ENCODE measurements around the gene PTPRN.

Gene PTPRN

DNA sequence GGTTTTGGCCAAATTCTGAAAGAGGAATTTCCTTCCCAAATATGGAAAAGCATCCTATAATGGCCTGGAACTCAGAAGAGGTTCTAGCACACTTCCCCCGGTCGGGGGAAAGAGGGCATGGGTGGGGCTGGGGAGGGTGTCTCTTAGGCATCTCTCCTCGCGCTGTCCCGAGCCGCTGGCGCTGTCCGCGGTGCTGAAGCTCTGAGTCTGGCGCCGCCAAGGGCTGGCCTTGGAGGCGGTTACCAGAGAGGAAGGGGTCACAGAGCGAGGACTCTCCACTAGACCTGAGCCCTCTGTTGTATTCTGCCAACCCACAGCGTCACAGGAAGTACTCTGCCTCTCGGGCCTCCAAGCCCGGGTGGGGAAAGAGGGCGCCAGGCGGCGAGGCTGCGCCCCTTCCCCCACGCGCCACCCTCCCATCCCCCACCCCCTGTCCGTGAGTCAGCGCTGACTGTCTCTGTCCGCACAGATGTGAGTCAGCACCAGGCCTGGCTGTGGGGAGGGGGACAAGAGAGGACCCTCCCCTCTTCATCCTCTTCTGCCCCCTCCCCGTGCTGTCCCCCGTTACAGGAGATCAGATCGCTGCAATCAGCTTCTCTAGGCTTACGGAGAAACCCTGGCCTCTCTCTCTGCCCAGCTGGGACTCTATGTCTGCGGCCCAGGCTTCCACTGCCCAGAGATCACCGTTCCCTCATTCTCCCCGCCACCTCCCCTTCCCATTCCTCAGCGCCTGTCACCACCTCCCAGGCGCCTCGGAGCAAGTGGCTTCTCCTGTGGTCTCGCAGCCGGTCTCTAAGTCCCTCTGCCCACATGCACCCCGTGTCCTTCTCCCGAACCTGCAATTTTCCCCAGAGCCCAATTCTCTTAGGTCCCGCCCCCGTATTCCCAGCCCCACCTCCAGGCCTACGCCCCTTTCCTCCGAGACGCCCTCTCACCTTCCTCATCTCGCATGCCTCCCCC lies 779 bp downstream of the PTPRN start:
- DNase-seq (ENCODE audit: low read depth): peak; percentile 48

DNA sequence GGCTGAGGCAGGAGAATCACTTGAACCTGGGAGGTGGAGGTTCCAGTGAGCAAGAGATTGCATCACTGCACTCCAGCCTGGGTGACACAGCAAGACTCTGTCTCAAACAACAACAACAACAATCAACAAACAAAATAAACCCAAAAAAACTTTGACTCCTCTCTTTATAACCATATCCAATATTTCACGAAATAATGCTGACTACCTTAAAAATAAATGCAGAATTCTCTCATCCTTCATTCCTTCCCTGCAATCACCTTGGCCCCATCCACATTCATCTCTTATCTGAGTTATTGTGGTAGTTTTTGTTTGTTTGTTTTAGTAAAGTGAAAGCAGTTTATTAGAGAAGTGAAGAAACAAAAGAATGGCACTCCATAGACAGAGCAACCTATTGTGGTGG lies 3.2 kb downstream of the PTPRN start:
- no peak for DNase-seq (ENCODE audit: low read depth)

DNA sequence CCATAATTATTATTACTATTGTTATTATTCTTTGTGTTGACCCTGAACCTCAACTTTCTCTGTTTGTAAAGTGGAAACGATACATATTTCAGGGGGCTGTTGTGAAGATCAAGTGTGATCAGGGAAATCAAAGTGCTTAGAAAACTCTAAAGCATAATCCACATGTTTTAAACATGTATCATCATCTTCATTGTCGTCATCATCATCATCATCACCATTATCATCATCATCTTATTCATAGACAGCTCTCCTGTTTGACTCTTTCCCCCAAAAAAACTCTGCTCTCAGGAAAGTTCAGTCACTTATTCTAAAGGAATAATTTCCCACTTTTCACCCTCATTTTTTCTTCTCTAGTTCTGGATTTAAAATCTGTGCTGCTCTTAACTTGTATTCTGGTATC lies 5.0 kb downstream of the PTPRN start:
- no peak for DNase-seq (ENCODE audit: low read depth)

DNA sequence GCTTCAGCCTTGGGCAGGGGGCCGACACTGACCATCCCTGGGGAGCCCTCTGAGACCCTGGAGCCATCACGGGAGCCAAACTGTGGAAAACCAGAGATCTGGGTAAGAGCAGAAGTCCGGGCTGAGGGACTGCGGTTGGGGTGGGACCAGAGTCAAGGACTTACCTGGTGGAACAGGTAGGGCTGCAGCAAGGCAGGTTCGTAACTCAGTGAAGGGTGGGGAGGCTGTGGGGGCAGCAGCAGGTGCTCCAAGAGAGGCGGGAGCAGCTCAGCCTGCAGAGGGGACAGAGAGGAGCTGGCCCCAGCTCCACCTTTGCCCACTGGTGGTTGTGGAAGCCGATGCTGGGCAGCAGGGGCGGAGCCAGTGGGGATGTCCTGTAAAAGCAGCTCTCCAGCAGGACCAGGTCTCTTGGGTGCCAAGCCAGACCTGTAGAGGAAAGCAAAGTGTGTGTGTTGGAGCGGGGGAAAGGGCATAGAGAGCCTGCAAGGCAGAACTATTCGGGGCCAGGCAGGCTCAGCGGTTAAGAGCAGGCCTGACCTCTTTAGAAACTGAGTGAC lies 6.7 kb downstream of the PTPRN start:
- DNase-seq (ENCODE audit: low read depth): no peak

DNA sequence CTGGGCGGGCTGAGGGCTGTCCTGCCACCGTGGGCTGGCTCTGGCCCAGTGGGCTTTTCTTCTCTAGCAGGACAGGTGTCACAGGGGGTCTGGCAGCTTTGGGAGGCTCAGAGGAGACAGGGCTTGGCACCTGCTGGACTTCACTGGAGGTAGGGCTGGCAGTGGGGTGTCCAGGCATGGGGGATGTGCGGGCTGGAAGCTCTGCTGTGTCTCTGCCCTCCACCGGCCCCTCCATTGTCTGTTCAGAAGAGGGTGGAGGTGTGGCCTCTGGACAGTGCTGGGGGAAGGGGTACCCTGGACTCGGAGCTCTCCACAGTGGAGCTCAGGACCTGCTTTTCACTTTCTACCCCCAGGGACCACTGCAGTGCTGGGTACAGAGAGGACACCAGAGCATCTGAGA lies 9.2 kb downstream of the PTPRN start:
- DNase-seq (ENCODE audit: low read depth): no peak

DNA sequence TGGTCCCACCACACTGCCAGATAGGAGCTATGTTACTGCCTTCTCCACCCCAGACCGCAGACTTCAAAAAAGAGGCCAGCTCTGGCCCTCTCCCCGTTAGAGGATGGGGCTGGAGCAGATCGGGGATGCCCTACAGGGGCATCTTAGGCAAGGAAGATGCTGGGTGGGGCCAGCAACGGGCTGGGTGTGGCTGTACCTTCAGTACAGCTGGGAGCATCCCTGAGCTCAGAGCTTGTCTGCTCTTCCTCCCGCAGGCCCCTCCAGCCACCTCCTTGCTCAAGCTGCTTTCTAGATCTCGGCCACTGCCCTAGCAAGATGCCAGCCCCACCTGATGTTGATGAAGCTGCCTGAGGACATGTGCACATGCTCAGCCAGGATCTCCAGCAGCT lies 9.8 kb downstream of the PTPRN start:
- no peak for DNase-seq (ENCODE audit: low read depth)

DNA sequence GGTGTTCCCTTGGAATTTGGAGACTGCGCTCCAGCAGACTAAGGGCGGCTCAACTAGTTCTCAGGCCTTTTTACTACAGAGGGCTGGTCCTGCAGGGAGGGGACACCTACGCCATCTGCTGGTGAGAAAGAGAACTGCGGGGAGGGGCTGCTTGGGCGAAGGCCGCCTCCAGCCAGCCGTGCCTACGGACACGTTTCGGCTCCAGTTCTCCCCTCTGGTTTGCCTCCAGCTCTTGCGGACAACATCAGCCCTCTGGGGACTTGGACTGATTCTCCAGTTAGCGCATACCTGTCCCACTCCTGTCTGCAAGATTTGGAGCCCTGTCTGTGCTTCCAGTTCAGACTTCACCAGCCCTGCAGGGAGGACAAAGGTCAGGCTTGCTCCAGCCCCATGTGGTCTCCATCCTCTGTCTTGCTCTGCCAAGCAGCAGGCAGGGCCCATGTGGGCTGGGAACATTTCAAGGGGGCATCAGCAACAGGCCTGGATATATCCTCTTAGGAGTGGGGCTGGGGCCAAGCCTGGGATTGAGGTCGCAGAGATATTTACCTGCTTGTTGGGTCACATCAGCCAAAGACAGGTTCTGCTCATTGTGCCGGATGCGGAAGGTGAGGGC lies 10.3 kb downstream of the PTPRN start:
- peak; percentile 88 for DNase-seq (ENCODE audit: low read depth)

DNA sequence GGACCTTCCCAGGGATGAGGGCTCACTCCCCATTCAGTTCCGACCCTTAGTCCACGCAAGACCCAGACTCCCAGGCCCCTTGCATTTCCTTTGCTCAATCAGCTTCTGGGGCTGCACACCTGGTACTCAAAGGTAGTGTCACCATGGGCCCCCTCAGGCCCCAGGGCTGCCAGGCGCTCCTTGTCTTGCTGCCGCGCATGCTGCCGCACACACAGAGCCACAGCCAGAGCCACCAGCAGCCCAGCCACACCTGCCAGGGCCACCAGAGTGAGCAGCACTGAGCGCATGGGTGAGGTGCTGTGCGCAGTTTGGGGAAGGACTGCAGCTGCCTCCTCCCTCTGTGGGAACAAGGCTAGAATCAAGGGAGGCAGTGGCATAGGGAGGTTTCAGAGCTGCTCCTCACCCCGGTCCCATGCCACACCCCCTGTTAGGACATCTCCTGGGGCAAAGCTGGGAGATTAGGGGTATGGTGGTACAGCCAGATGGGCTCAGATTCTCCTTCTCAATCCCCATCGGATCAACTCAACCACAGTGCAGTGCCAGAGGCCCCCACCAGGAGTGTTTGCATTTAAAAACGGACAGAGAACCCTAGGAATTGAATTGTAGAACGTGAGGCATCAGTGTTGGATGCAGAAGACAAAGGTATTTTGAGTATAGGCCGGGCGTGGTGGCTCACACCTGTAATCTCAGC lies 11.3 kb downstream of the PTPRN start:
- no peak for DNase-seq (ENCODE audit: low read depth)

DNA sequence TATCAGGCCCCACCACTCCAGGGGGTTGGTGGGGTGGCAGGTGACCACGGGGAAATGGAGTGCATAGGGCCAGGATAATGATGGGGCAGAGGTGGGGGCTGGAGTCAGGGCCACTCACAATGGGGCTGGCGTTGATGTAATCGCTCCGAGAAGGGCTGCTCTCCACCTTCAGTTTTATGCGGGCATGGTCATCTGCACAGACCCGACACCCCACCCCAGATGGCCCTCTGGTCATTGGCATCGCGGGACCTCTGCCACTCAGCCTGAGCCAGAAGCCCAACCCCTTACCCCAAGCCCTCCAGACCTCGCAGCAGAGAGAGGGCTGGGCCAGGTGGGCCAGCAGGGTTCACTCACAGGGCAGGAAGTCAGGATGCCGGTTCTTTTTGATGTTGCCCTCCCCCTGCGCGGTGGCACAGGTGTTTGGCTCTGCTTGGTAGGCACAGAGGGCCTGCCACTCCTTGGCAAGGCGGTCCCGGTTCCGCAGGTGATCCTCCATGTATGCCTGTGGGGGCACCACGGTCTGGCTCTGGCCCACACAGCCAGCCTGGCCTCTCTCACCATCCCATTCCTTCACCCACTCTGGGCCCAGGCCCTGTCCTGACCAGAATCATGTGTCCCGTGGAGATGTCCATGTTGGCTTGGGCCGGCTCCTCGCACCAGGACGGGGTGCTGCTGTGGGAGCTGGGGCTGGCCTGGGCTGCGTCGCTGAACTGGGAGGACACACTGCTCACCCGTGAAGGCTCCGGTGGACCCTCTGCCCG lies 12.4 kb downstream of the PTPRN start:
- DNase-seq (ENCODE audit: low read depth): no peak

DNA sequence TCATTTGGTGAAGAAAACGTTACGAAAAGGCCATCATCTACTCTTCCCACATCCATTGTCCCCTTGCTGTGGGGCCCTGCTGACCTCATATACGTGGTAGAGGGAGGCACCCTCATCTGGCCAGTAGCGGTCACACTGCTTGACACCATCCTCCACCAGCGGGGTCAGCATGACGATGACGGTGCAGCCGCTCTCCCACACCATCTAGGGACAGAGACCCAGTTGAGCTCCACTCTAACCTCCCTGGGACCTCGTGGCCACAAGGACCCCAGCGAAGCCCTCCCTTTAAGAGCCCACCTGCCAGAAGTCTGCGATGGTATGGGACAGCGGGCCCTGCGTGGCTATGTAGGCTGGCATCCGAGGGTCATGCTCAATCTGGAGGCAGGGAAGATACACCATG lies 13.1 kb downstream of the PTPRN start:
- no peak for DNase-seq (ENCODE audit: low read depth)

DNA sequence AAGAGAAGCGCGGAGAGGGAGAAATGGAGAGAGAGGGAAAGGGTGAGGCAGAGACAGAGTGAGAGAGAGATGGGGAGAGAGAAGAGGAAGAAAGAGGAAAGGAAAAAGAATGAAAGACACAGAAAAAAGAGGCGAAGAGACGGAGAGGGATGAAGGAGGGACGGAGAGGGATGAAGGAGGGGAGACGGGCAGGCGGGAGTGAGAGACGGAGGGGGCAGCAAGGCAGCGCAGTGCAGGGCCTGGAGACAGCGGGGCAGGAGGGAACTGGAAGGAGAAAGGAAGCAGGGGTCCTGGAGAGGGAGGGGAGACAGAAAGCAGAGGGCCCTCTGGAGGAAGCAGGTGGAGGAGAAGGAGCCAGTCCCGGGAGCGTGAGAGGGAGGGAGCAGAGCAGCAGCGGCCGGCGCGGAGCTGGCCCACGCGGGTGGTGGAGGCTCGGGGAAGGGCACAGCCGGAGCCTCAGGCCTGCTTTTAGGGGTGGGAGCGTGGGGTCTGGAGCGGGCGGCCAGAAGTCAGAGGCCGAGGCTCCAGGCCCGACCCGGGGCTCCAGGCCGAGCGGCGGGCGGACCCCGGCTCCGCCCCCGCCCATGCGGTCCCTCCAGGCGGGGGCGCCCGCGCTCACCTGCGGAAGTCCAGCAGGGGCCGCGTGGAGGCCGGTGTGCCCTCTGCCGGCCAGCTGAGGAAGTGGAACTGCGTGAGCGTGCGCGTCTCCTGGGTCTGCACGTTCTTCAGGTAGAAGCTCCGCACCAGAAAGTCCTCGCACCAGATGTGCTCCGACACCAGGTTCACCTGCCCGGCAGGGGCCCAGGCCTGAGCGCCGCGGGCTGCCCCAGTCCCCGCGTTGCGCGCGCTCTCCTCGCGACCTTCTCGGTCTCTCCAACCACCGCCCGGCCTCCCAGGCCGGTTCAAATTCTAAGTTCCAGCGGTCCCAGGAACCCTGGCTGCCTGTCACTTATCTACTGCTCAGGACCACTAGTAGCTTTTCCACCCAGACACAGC lies 14.5 kb downstream of the PTPRN start:
- DNase-seq (ENCODE audit: low read depth): peak; percentile 81

DNA sequence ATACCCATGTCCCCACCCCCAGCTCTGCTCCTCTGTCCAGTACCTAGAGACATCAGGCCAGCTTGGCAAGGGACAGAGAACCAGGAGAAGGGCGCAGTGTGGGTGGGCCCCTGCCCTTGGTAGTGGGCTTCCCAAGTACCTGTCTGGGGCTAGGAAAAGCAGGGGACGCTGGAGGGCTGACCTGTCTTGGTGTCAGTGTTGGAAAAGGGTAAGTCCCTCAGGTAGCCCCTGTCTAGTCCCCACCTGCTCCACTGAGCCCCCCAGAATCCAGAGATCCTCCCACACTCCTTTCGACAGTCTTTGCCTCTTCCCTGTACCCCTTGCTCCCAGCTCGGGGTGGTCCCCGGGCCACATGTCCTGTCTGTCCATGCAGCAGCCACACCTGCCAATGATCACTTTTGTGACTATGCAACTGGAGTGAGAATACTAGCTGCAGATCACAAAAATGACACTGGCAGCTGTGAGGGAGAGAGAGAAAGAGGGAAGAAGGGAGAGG lies 15.4 kb downstream of the PTPRN start:
- no peak for DNase-seq (ENCODE audit: low read depth)

DNA sequence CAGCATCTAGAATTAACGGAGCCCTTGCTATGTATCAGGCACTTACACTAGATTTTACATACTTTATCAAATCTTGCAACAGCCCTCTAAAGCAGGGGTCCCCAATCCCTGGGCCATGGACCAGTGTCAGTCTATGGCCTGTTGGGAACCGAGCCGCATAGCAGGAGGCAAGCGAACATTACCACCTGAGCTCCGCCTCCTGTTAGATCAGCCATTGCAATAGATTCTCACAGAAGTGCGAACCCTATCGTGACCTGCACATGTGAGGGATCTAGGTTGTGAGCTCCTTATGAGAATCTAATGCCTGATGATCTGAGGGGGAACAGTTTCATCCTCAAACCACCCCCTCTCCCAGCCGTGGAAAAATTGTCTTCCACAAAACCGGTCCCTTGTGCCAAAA lies 16.6 kb downstream of the PTPRN start:
- DNase-seq (ENCODE audit: low read depth): no peak

DNA sequence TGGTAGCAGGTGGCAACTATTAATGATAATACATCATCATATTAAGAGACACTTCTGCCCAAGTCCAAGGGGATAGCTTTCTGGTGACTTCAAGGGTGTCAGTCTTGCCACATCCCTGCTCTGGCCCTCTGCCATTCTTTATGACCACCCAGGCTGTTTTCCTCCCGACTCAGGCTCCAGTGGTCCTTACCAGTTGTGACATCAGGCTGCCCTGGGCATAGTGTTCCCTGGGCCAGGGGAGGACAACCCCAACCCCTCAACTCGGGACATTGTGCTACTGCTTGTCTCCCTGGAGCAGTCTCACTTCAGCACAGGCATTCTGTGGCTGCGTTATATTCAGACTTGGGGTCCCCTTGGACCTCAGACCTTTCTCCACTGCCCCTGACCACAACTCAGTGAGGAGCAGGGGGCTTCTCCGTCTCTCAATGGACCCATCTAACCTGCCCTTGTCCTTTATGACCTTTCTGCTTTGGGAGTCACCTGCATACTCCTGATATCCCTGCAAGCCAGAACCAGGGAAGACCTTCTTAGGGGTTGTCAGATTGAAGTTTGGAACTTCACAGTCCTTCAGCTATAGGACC lies 17.2 kb downstream of the PTPRN start:
- DNase-seq (ENCODE audit: low read depth): no peak

DNA sequence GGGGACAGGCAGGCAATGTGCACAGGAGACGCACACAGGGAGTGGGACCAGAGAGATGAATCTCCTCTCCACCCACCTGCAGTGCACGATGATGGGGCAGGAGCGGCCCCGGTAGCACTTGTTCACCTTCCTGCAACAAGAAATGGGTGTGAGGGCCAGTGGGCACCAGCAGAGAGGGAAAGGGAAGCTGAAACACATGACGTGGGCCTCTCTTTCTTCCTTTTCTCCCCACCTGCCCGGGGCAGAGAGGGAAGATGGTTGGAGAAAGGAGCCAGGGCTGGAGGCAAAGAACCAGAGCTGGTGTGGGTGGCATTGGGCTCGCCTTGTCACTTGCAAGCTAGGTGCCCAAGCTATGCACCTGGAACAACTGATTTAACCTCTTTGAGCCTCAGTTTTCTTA lies 17.8 kb downstream of the PTPRN start:
- no peak for DNase-seq (ENCODE audit: low read depth)

DNA sequence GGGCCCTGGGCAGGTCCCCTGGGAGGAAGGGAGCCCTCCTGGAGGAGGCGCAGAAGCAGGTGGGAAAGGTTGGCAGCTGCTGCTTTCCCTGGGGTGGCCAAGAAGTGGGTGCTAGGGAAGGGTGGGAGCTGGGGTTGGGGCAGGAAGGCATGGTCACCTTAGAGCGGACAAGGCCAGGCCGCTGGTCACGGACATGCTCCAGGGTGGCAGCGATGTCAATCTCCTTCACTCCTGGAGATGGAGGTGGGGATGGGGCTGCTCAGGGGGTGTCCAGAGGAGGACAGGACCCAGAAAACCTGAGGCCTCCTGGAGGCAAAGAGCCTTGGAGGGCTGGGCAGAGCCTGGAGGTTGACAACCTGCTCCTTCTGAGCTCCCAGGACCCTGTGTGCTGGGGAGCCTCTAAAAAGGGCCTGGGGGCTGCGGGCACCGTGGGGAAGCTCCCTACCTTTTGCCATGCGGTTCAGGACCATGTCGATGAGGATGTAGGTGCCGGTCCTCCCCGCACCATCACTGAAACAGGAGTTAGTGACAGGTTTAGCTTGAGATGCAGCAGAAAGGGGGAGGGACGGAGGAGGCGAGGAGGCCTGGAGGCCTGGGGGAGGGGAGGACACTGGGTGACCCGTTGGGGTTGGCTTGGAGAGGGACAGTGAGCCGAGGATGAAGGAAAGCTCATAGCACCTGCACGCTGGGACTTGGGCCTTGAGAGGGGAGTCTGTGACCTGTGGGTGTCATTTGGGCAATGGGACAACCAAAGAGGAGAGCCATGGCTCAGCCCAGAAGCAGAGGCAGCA lies 18.6 kb downstream of the PTPRN start:
- DNase-seq (ENCODE audit: low read depth): no peak

DNA sequence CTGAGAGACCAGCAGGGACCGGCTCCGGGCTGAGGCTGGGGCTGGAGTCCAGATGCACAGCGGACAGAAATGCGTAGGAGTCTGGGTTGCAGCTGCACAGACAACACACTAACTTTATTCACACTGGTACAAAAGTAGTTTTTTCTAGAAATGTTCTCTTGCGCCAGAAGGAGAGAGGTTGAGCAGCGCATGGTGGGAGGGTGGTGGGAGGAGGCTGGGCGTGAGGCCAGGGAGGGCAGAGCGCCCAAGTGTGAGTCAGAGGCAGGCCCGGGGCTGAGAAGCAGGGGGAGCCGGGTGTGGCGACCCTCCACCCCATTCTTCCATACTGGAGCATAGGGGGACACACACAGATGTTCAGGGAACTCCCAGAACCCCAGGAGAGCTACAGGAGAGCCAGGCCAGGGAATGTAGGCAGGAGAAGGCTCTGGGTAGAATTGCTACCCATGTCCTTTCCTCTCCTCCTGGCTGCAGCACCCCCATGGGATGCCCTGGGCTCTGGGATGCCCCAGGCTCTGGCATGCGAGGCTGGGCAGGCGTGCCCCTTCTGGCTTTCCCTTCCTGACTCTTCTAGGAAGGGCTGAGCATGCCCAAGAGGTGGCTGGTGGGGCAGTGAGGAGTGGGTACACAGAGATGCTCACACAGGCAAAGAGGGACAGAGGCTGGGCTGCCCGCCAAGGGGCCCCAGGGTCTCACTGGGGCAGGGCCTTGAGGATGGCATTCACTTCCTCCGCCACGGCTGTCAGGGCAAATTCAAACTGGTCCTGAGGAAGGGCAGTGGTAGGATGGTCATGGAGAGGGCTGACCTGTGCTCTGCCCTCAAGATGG lies 19.5 kb downstream of the PTPRN start:
- no peak for DNase-seq (ENCODE audit: low read depth)

DNA sequence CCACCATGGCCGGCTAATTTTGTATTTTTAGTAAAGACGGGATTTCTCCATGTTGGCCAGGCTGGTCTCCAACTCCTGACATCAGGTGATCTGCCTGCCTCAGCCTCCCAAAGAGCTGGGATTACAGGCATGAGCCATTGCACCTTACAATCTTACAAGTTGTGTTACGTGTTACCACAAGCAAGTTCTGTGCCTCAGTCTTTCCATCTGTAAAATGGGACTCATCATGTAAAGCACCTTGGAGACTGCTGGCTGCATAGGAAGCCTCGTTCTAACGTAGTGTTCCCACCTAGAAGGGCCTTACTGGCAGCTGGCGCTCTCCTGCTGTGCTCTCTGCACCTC lies 20.0 kb downstream of the PTPRN start:
- DNase-seq (ENCODE audit: low read depth): no peak
